K562 (cell line): ENCODE data around the gene ZMYND19. TPM values are rescaled to one million over a fixed set of nuclear protein-coding genes. Genes with fewer than 3 reads are reported as not detected.

Source experiments
- ARID4B ChIP-seq: sonication (generic); formaldehyde crosslinking; IDR thresholded peaks from 2 replicates; pipeline ENCODE4 v1.8.0; 2022; ENCODE audit warnings: mild to moderate bottlenecking, missing genetic modification reagents
- ATF3 ChIP-seq, 2 experiments: fragments of 450-650 bp in 1 of 2; sonication (generic) in 1 of 2; formaldehyde crosslinking in 1 of 2; IDR thresholded peaks in 1 of 2; conservative IDR thresholded peaks in 1 of 2; 2 replicates each; pipeline versions ENCODE4 v1.6.1 to v1.8.1; 2016 to 2023; ENCODE audit warnings: mild to moderate bottlenecking in 2 of 2, moderate library complexity in 2 of 2, inconsistent platforms in 1 of 2, missing genetic modification reagents in 1 of 2
- BRF1 ChIP-seq: IDR thresholded peaks from 3 replicates; pipeline ENCODE4 v1.6.1; 2011; ENCODE audit warnings: borderline replicate concordance, mild to moderate bottlenecking; ENCODE audit not compliant: insufficient read length; ENCODE audit errors: extremely low read depth
- CHD1 ChIP-seq: fragments of 200-600 bp; sonication (generic); IDR thresholded peaks from one replicate; pipeline ENCODE4 v1.6.1; 2012; ENCODE audit warnings: mild to moderate bottlenecking, moderate library complexity, low read length, inconsistent platforms
- FOXO4 ChIP-seq: fragments of 450-650 bp; formaldehyde crosslinking; IDR thresholded peaks from 2 replicates; pipeline ENCODE4 v1.4.0; 2020; ENCODE audit warnings: mild to moderate bottlenecking, moderate library complexity
- NCOR1 ChIP-seq: fragments of 450-650 bp; IDR thresholded peaks from 2 replicates; pipeline ENCODE4 v1.6.1; 2016; ENCODE audit warnings: mild to moderate bottlenecking, moderate library complexity
- NFRKB ChIP-seq: fragments of 450-650 bp; IDR thresholded peaks from 2 replicates; pipeline ENCODE4 v1.6.1; 2016; ENCODE audit warnings: low read depth
- NR2C1 ChIP-seq, 2 experiments: fragments of 450-650 bp; IDR thresholded peaks; 2 replicates each; pipeline ENCODE4 v1.6.1; 2017; ENCODE audit warnings: mild to moderate bottlenecking in 2 of 2, antibody characterized with exemption in 1 of 2, inconsistent platforms in 1 of 2, missing compliant biosample characterization in 1 of 2, missing genetic modification characterization in 1 of 2
- NR3C1 ChIP-seq: sonication (generic); formaldehyde crosslinking; IDR thresholded peaks from 2 replicates; pipeline ENCODE4 v1.8.1; 2022; ENCODE audit warnings: missing genetic modification reagents
- RBM17 ChIP-seq: fragments of 200-400 bp; formaldehyde crosslinking; IDR thresholded peaks from 2 replicates; pipeline ENCODE4 v1.6.1; 2017; ENCODE audit warnings: low read depth, mild to moderate bottlenecking, low read length, borderline replicate concordance
- RBM25 ChIP-seq: fragments of 200-400 bp; formaldehyde crosslinking; IDR thresholded peaks from 2 replicates; pipeline ENCODE4 v1.6.1; 2018; ENCODE audit warnings: low read length, low read depth, moderate library complexity; ENCODE audit not compliant: severe bottlenecking
- SMARCB1 ChIP-seq: IDR thresholded peaks from 2 replicates; pipeline ENCODE4 v1.6.1; 2011; ENCODE audit warnings: improper control_type of control experiment, low read depth; ENCODE audit not compliant: insufficient read length
- SREBF2 ChIP-seq: sonication (generic); formaldehyde crosslinking; IDR thresholded peaks from 2 replicates; pipeline ENCODE4 v1.4.0; 2020; ENCODE audit warnings: mild to moderate bottlenecking, missing genetic modification reagents
- TGIF2 ChIP-seq: sonication (generic); formaldehyde crosslinking; IDR thresholded peaks from 2 replicates; pipeline ENCODE4 v1.8.1; 2022; ENCODE audit warnings: mild to moderate bottlenecking, missing genetic modification reagents, moderate library complexity
- ZNF316 ChIP-seq: fragments of 450-650 bp; IDR thresholded peaks from 2 replicates; pipeline ENCODE4 v1.6.1; 2016
- polyA plus RNA-seq, 8 experiments: library from polyadenylated mRNA; depleted of rRNA in 4 of 8; stranded (reverse) in 5 of 8; unstranded in 3 of 8; fragments of >200 nt; fragmentation: Nextera tagmentation in 2 of 8; fragmentation: Illumina TruSeq in 1 of 8; extraction: Ambion mirVana in 2 of 8; extraction: Trizol in 1 of 8; gene quantifications; 2 replicates each; pipeline versions ENCODE4 v1.2.1 to v1.2.3, GENCODE V29; 2011 to 2014; ENCODE audit warnings: inconsistent platforms in 1 of 8, missing spikeins in 1 of 8
- total RNA-seq, 7 experiments: library from RNA; depleted of rRNA in 6 of 7; stranded (reverse); fragments of >200 nt in 6 of 7; fragmentation: Illumina TruSeq in 2 of 7; extraction: Trizol in 2 of 7; gene quantifications; 2 replicates each; pipeline versions ENCODE4 v1.2.1 to v1.2.3, GENCODE V29; 2011 to 2021; ENCODE audit warnings: low replicate concordance in 1 of 7
- TF ChIP-seq, protein P1 (sequence below): sonication (generic); formaldehyde crosslinking; IDR thresholded peaks from 2 replicates; pipeline ENCODE4 v1.8.1; 2022; ENCODE audit warnings: missing genetic modification reagents
- TF ChIP-seq, protein P2 (sequence below): sonication (generic); formaldehyde crosslinking; IDR thresholded peaks from 2 replicates; pipeline ENCODE4 v1.5.0; 2020; ENCODE audit warnings: missing genetic modification reagents

ZMYND19 gene
- total and polyA plus RNA-seq, 9 of the 15 experiments (the other 6 are each of a cell fraction or from before 2014, with no cell fraction given), result 1.0 to 86.7 (median 44.0) TPM

DNA sequence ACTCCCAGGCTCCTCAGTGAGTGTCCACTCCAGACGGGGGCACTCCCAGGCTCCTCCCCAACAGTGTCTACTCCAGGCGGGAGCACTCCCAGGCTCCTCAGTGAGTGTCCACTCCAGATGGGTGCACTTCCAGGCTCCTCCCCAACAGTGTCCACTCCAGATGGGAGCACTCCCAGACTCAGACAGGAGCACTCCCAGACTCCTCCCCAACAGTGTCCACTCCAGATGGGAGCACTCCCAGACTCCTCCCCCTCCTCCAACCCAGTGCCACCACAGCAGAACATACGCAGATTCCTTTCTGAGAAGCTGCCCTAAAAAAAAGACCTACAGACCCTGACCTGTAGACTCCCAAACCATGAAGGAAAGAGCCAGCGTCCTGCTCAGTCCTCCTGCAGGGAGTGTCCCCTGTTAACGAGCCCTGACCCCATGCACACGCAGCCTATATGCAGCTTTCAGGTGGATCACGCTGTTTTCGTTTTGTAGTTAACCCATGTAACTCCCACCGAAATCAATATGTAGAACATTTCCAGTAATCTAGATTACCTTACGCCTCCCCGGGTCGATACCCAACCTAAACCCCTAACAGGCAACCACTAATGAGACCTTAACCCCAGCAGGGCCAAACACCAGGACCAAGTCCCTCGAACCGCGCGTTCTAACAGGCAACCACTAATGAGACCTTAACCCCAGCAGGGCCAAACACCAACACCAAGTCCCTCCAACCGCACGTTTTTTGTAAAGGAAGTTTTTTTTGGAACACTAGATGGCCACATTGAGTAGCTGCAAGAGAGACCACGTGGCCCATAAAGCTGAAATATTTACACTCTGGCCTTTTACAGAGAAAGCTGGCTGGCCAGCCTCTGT is 55.8 kb downstream of the ZMYND19 start (continued):
- TF ChIP-seq ZNF316, result no peak
- no peak for TF ChIP-seq SREBF2
- TF ChIP-seq BRF1, result no peak
- TF ChIP-seq CHD1, result no peak
- no peak for TF ChIP-seq ATF3 (IDR thresholded peaks at IDR 0.05)
- 0 out of 2 replicates have a peak, but pooled peaks have one; percentile 29 for TF ChIP-seq ATF3 (CRISPR knock-in tag; conservative IDR thresholded peaks at IDR 0.05)
- no peak for TF ChIP-seq RBM17
- no peak for TF ChIP-seq NR3C1 (CRISPR knock-in tag)
- TF ChIP-seq NR2C1 (IDR thresholded peaks at IDR 0.05), result no peak
- no peak for TF ChIP-seq NR2C1 (tag; IDR thresholded peaks at IDR 0.05)
- TF ChIP-seq, protein P1, sequence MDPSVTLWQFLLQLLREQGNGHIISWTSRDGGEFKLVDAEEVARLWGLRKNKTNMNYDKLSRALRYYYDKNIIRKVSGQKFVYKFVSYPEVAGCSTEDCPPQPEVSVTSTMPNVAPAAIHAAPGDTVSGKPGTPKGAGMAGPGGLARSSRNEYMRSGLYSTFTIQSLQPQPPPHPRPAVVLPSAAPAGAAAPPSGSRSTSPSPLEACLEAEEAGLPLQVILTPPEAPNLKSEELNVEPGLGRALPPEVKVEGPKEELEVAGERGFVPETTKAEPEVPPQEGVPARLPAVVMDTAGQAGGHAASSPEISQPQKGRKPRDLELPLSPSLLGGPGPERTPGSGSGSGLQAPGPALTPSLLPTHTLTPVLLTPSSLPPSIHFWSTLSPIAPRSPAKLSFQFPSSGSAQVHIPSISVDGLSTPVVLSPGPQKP (CRISPR knock-in tag), result no peak
- no peak for TF ChIP-seq RBM25
- TF ChIP-seq SMARCB1, result no peak
- TF ChIP-seq TGIF2, result no peak
- no peak for TF ChIP-seq NCOR1
- TF ChIP-seq FOXO4 (CRISPR knock-in tag), result no peak
- TF ChIP-seq, protein P2, sequence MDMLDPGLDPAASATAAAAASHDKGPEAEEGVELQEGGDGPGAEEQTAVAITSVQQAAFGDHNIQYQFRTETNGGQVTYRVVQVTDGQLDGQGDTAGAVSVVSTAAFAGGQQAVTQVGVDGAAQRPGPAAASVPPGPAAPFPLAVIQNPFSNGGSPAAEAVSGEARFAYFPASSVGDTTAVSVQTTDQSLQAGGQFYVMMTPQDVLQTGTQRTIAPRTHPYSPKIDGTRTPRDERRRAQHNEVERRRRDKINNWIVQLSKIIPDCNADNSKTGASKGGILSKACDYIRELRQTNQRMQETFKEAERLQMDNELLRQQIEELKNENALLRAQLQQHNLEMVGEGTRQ, result peak; percentile 91
- TF ChIP-seq ARID4B (CRISPR knock-in tag), result no peak
- TF ChIP-seq NFRKB, result no peak
